CD4-positive, alpha-beta T cell (primary cell): ENCODE measurements around the gene RRAD. TPM values are rescaled to one million over a fixed set of nuclear protein-coding genes. Genes with fewer than 3 reads are reported as not detected.

Experiments
- ATAC-seq: fragments of 200-7000 bp; cut with Tn5 transposase; one replicate; pipeline ENCODE4 v1.10.0; 2022; ENCODE audit warnings: mild to moderate bottlenecking; ENCODE audit not compliant: poor library complexity
- CTCF ChIA-PET: fragments of 350-600 bp; sonication (Branson Sonifier 250); formaldehyde crosslinking; loops from one replicate; lab custom pipeline; 2021; ENCODE audit warnings: antibody characterized with exemption, inconsistent platforms; lab: Charles Lee
- POLR2A ChIA-PET: fragments of 350-600 bp; sonication (Branson Sonifier 250); formaldehyde crosslinking; loops from one replicate; lab custom pipeline; 2021; ENCODE audit warnings: antibody characterized with exemption, inconsistent platforms; lab: Charles Lee
- DNase-seq, 14 experiments: peaks; one replicate each; pipeline ENCODE4 v3.0.0-alpha.2; 2013 to 2020; ENCODE audit warnings: mixed read lengths in 2 of 14
- H3K27ac ChIP-seq, 2 donors: one replicate each; pipeline versions ENCODE4 v1.5.1 to v1.7.0; 2013; ENCODE audit warnings: low read length in 2 of 2, low read depth in 1 of 2, mild to moderate bottlenecking in 1 of 2
- H3K27me3 ChIP-seq, 2 experiments: 1 replicate in 1 of 2; 2 replicates in 1 of 2; pipeline versions ENCODE4 v1.6.1 to v1.7.0; 2013; ENCODE audit warnings: low read length in 2 of 2, control low read depth in 1 of 2, mild to moderate bottlenecking in 1 of 2, moderate library complexity in 1 of 2; ENCODE audit not compliant: insufficient read depth in 2 of 2, control insufficient read depth in 1 of 2
- H3K36me3 ChIP-seq: one replicate; pipeline ENCODE4 v1.6.1; 2013; ENCODE audit warnings: low read length, control low read depth; ENCODE audit not compliant: insufficient read depth
- H3K4me1 ChIP-seq: one replicate; pipeline ENCODE4 v1.6.1; 2013; ENCODE audit warnings: low read length, control low read depth; ENCODE audit not compliant: insufficient read depth
- H3K4me3 ChIP-seq: one replicate; pipeline ENCODE4 v1.5.1; 2013; ENCODE audit warnings: mild to moderate bottlenecking, low read length, moderate library complexity
- H3K9me3 ChIP-seq, 2 experiments: 1 replicate in 1 of 2; 2 replicates in 1 of 2; pipeline versions ENCODE4 v1.6.1 to v1.7.0; 2013; ENCODE audit warnings: low read length in 2 of 2, mild to moderate bottlenecking in 2 of 2, control low read depth in 1 of 2, moderate library complexity in 1 of 2; ENCODE audit not compliant: control insufficient read depth in 1 of 2, insufficient read depth in 1 of 2
- H3K27ac Mint-ChIP-seq: one replicate; pipeline ENCODE4 v1.8.0; 2020; ENCODE audit warnings: mixed read lengths
- H3K27me3 Mint-ChIP-seq: one replicate; pipeline ENCODE4 v1.8.0; 2021; ENCODE audit warnings: mixed read lengths
- H3K36me3 Mint-ChIP-seq: one replicate; pipeline ENCODE4 v1.8.0; 2021; ENCODE audit warnings: low read depth, mixed read lengths
- H3K4me1 Mint-ChIP-seq: one replicate; pipeline ENCODE4 v1.8.0; 2021; ENCODE audit warnings: low read depth, mixed read lengths
- H3K4me3 Mint-ChIP-seq: one replicate; pipeline ENCODE4 v1.8.0; 2020; ENCODE audit warnings: mild to moderate bottlenecking, mixed read lengths
- H3K9me3 Mint-ChIP-seq: one replicate; pipeline ENCODE4 v1.8.0; 2020; ENCODE audit warnings: mixed read lengths
- CTCF ChIP-seq: fragments of 200-600 bp; IDR thresholded peaks from one replicate; pipeline ENCODE4 v1.8.0; 2022; ENCODE audit warnings: antibody characterized with exemption, mild to moderate bottlenecking
- intact Hi-C, 2 experiments: fragments of 100-400 bp; cut with DNase I in 1 of 2; cut with micrococcal nuclease in 1 of 2; formaldehyde crosslinking; loops; one replicate each; pipeline versions ENCODE4 v1.15.1 to v1.9.0; 2023 to 2025; cut with DNase I, micrococcal nuclease
- total RNA-seq, 174 experiments: library from RNA in 2 of 174; stranded (reverse) in 2 of 174; gene quantifications; one replicate each; pipeline ENCODE4 v1.2.3 and lab custom pipeline; 2021 to 2026

RRAD gene
- total RNA-seq, 2 experiments from 2014 or later: 0.28 to 0.49 TPM

DNA sequence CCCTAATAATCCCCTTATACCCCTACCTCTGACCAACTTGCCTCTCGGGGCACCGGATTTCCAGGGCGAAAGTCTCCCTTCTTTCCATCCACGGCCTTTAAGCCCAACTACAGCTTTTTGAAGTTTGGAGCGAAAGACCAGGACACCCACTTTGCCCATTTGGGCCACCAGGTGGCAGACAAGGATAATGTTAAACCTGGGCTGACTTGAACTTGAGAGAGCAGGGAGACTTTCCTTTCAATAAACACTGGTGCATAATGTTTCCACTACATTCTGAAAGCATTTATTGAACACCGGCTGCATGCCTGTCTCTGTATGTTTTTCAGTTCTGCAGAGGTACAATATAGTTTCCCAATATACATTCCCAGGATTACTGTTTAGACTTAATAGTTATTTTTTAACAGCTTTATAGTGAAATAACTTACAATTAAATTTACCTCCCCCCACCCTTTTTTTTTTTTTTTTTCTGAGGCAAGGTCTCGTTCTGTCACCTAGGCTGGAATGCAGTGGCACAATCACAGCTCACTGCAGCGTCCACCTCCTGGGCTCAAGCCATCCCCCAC is 28.8 kb upstream of the RRAD start:
- H3K9me3 Mint-ChIP-seq: no peaks in the 10 kb centered on the region
- no peaks in the 10 kb centered on the region for H3K36me3 Mint-ChIP-seq
- H3K27ac ChIP-seq: no peak overlapping the region
- no peaks in the 10 kb centered on the region for H3K9me3 ChIP-seq
- TF ChIP-seq CTCF: peak; percentile 79
- peaks cover 47% of the 10 kb centered on the region for H3K27me3 Mint-ChIP-seq
- peaks cover 5% of the 10 kb centered on the region for H3K4me1 ChIP-seq
- no peaks in the 10 kb centered on the region for H3K36me3 ChIP-seq
- peak; percentile 52 to 83 (median 68) for DNase-seq
- H3K4me3 ChIP-seq: no peak overlapping the region
- ChIA-PET POLR2A (interaction anchor here (0.6 to 1.6 kb wide), 2 partner anchors 197 to 206 kb away, joined by 4 to 5 read pairs; partner anchors contain the start of genes B3GNT9, FBXL8 and TRADD), CTCF (interaction anchor here (0.6 to 1.3 kb wide), 8 partner anchors 15 to 253 kb away, joined by 3 to 5 read pairs (median 3); no protein-coding TSS in a partner anchor)
- peak; percentile 95 for ATAC-seq
- peaks cover 15 to 17% of the 10 kb centered on the region in 2 experiments for H3K27me3 ChIP-seq
- no peak overlapping the region for H3K27ac Mint-ChIP-seq
- intact Hi-C loops: loop anchor here (1.0 to 5.0 kb wide), 3 partner anchors 57 to 231 kb away; no protein-coding TSS in a partner anchor
- no peak overlapping the region for H3K4me3 Mint-ChIP-seq
- H3K4me1 Mint-ChIP-seq: peaks cover 4% of the 10 kb centered on the region

- Mint-ChIP-seq H3K4me3 (no peak overlapping the region), H3K27ac (no peak overlapping the region), H3K27me3 (peaks cover 53% of the 10 kb centered on the region), H3K9me3 (no peaks in the 10 kb centered on the region), H3K4me1 (peaks cover 6% of the 10 kb centered on the region), H3K36me3 (no peaks in the 10 kb centered on the region)
- Histone ChIP-seq H3K27me3 (peaks cover 21 to 22% of the 10 kb centered on the region in 2 experiments), H3K4me3 (no peak overlapping the region), H3K9me3 (peaks cover 0 to 5% of the 10 kb centered on the region in 2 experiments), H3K27ac (no peak overlapping the region), H3K4me1 (peaks cover 11% of the 10 kb centered on the region), H3K36me3 (no peaks in the 10 kb centered on the region)
- no peak for DNase-seq
- ChIA-PET POLR2A (interaction anchor here (0.6 to 1.6 kb wide), 2 partner anchors 197 to 207 kb away, joined by 4 to 5 read pairs; partner anchors contain the start of genes B3GNT9, FBXL8 and TRADD), CTCF (interaction anchor here (0.6 to 1.3 kb wide), 8 partner anchors 15 to 254 kb away, joined by 3 to 5 read pairs (median 3); no protein-coding TSS in a partner anchor)
- no peak for ATAC-seq
- intact Hi-C loops: loop anchor here (1.0 to 5.0 kb wide), 3 partner anchors 56 to 232 kb away; no protein-coding TSS in a partner anchor
- no peak for TF ChIP-seq CTCF
Observed at GRCh38 chr16:66953462-66954096, 28.2 kb upstream of the RRAD start.

GRCh38 chr16:66952430-66953110 is 27.2 kb upstream of the RRAD start:
- ChIA-PET POLR2A (interaction anchor here (0.6 kb wide), 1 partner anchor 245 kb away, joined by 5 read pairs; no protein-coding TSS in a partner anchor), CTCF (interaction anchor here (0.9 to 1.0 kb wide), 2 partner anchors 57 to 513 kb away, joined by 3 read pairs; no protein-coding TSS in a partner anchor)
- intact Hi-C loops: loop anchor here in 1 of 2 experiments (5.0 kb wide), 1 partner anchor 55 kb away; no protein-coding TSS in a partner anchor
- ATAC-seq: no peak
- TF ChIP-seq CTCF: no peak
- peaks cover 21% of the 10 kb centered on the region for H3K4me1 ChIP-seq
- H3K36me3 Mint-ChIP-seq: no peaks in the 10 kb centered on the region
- H3K27me3 ChIP-seq: peaks cover 25% of the 10 kb centered on the region in 2 experiments
- H3K4me1 Mint-ChIP-seq: peaks cover 13% of the 10 kb centered on the region
- no peak overlapping the region for H3K4me3 Mint-ChIP-seq
- H3K4me3 ChIP-seq: no peak overlapping the region
- H3K27ac Mint-ChIP-seq: no peak overlapping the region
- no peaks in the 10 kb centered on the region for H3K9me3 Mint-ChIP-seq
- peaks cover 61% of the 10 kb centered on the region for H3K27me3 Mint-ChIP-seq
- DNase-seq: no peak
- no peaks in the 10 kb centered on the region for H3K36me3 ChIP-seq
- no peak overlapping the region for H3K27ac ChIP-seq
- peaks cover 0 to 8% of the 10 kb centered on the region in 2 experiments for H3K9me3 ChIP-seq
